Tibial nerve (tissue), 4 donors: ENCODE data around the gene HOXB8. TPM values are rescaled to one million over a fixed set of nuclear protein-coding genes. Genes with fewer than 3 reads are reported as not detected.

Experiments used
- DNase-seq, 2 donors: peaks; one replicate each; pipeline ENCODE4 v3.0.0-alpha.2; 2019; ENCODE audit warnings: low spot score in 2 of 2
- H3K27ac ChIP-seq, 4 donors: fragments of 200-600 bp; sonication (generic) in 3 of 4; one replicate each; pipeline ENCODE4 v1.5.1; 2017 to 2019; ENCODE audit warnings: mild to moderate bottlenecking in 1 of 4
- H3K27me3 ChIP-seq, 2 donors: fragments of 200-600 bp; sonication (generic) in 1 of 2; one replicate each; pipeline versions ENCODE4 v1.5.1 to v1.6.0; 2017 to 2019
- H3K36me3 ChIP-seq, 3 donors: fragments of 200-600 bp; sonication (generic); one replicate each; pipeline ENCODE4 v1.5.1; 2018 to 2019
- H3K4me1 ChIP-seq, 4 donors: fragments of 200-600 bp; sonication (generic) in 3 of 4; one replicate each; pipeline ENCODE4 v1.5.1; 2017 to 2019
- H3K4me3 ChIP-seq, 4 donors: fragments of 200-600 bp; sonication (generic) in 3 of 4; one replicate each; pipeline ENCODE4 v1.5.1; 2017 to 2019; ENCODE audit warnings: mild to moderate bottlenecking in 1 of 4, moderate library complexity in 1 of 4
- H3K9me3 ChIP-seq, 4 donors: fragments of 200-600 bp; sonication (generic) in 3 of 4; one replicate each; pipeline ENCODE4 v1.5.1; 2017 to 2019
- CTCF ChIP-seq, 5 experiments: fragments of 200-600 bp in 3 of 5; fragments of 450-650 bp in 2 of 5; sonication (generic) in 3 of 5; IDR thresholded peaks; one replicate each; pipeline ENCODE4 v1.5.1; 2016 to 2019; ENCODE audit warnings: antibody characterized with exemption in 5 of 5, mild to moderate bottlenecking in 3 of 5, moderate library complexity in 2 of 5
- EP300 ChIP-seq, 2 donors: sonication (generic); formaldehyde crosslinking; IDR thresholded peaks; one replicate each; pipeline ENCODE4 v1.6.1; 2017; ENCODE audit warnings: antibody characterized with exemption in 2 of 2, mild to moderate bottlenecking in 1 of 2
- POLR2A ChIP-seq, 2 donors: fragments of 450-650 bp; IDR thresholded peaks; one replicate each; pipeline ENCODE4 v1.6.1; 2017; ENCODE audit warnings: antibody characterized with exemption in 2 of 2, mild to moderate bottlenecking in 2 of 2, moderate library complexity in 2 of 2
- WGBS, 2 donors: methylation state at CpG; one replicate each; pipeline ENCODE4 v1.1.5; 2018; 5-methylcytosine and 5-hydroxymethylcytosine counted together
- small RNA-seq: library from RNA; depleted of rRNA; stranded (forward); fragments of <200 nt; gene quantifications from one replicate; pipeline ENCODE3, GENCODE V24; 2016
- total RNA-seq, 4 donors: library from RNA; depleted of rRNA; stranded (reverse); fragments of >200 nt; gene quantifications; one replicate each; pipeline ENCODE4 v1.1.0, GENCODE V29; 2016

HOXB8 gene
- total RNA-seq, 4 donors from 2014 or later: 0.66 to 0.90 TPM; not detected in 2

DNA sequence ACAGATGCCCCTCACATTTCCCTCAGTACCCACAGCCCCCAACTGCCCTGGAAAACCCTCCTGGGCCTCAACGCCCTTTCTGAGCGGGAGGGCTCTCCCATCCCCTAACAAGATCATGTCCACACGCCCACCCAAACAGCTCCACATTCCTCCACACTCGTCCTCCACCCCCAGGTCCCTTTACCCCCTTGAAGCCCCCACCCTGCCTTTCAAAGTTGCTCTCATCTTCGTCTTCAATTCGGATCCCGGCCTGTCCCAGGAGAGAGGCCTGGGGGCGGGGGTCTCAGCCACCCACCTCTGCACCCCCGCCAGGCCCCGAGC, 51.3 kb downstream of the HOXB8 start:
- H3K4me1 ChIP-seq: peaks cover 0 to 35% (median 14%) of the 10 kb centered on the region in 4 donors
- H3K27me3 ChIP-seq: peaks cover 0 to 98% of the 10 kb centered on the region in 2 donors
- H3K36me3 ChIP-seq: no peaks in the 10 kb centered on the region
- DNase-seq: no peak
- WGBS, 2 donors: 23 to 30% methylated on average over 9 to 10 of the region's 10 CpGs
- peak overlapping the region in 3 of 4 donors; percentile 31 to 49 (median 32) for H3K4me3 ChIP-seq
- no peaks in the 10 kb centered on the region for H3K9me3 ChIP-seq
- peak overlapping the region in 3 of 4 donors; percentile 19 to 65 (median 61) for H3K27ac ChIP-seq
- TF ChIP-seq CTCF (IDR thresholded peaks at IDR 0.05) (no peak), POLR2A (IDR thresholded peaks at IDR 0.05) (no peak), EP300 (IDR thresholded peaks at IDR 0.05) (no peak)

GRCh38 chr17:48563385-48563838, 51.7 kb downstream of the HOXB8 start:
- Histone ChIP-seq H3K4me1 (peaks cover 0 to 34% (median 14%) of the 10 kb centered on the region in 4 donors), H3K27ac (peak overlapping the region in 2 of 4 donors; percentile 61 to 65), H3K27me3 (peaks cover 0 to 98% of the 10 kb centered on the region in 2 donors), H3K4me3 (peak overlapping the region in 1 of 4 donors; percentile 31), H3K36me3 (no peaks in the 10 kb centered on the region), H3K9me3 (no peaks in the 10 kb centered on the region)
- DNase-seq: no peak
- 54 to 60% methylated on average over 6 of the region's 6 CpGs for WGBS, 2 donors
- no peak for TF ChIP-seq POLR2A (IDR thresholded peaks at IDR 0.05)
- TF ChIP-seq CTCF (IDR thresholded peaks at IDR 0.05): no peak
- no peak for TF ChIP-seq EP300 (IDR thresholded peaks at IDR 0.05)

GRCh38 chr17:48562934-48563333, 52.2 kb downstream of the HOXB8 start:
- no peak for TF ChIP-seq EP300 (IDR thresholded peaks at IDR 0.05)
- no peak for TF ChIP-seq CTCF (IDR thresholded peaks at IDR 0.05)
- no peak for TF ChIP-seq POLR2A (IDR thresholded peaks at IDR 0.05)
- no peak overlapping the region for H3K4me3 ChIP-seq
- H3K9me3 ChIP-seq: no peaks in the 10 kb centered on the region
- 57 to 65% methylated on average over 5 of the region's 5 CpGs for WGBS, 2 donors
- H3K4me1 ChIP-seq: peaks cover 0 to 35% (median 13%) of the 10 kb centered on the region in 4 donors
- H3K27ac ChIP-seq: no peak overlapping the region
- H3K36me3 ChIP-seq: no peaks in the 10 kb centered on the region
- DNase-seq: no peak
- peaks cover 0 to 98% of the 10 kb centered on the region in 2 donors for H3K27me3 ChIP-seq

Small RNAs within 50 kb of the gene (small RNA-seq; reads per million reads assigned to genes)
- gene MIR196A1: not detected

Other genes starting within 250 kb of the HOXB8 start
- 1 to 10 TPM in 3 of 4 donors, under 1 TPM in 1; 0.59 to 2.0 (median 1.3) TPM for gene SKAP1, start 185.1 kb downstream of the HOXB8 start, total RNA-seq
- not detected for gene HOXB1, start 84.3 kb downstream of the HOXB8 start, total RNA-seq
- 10 to 100 TPM in 3 of 4 donors, 1 to 10 TPM in 1; 6.9 to 29.3 (median 19.2) TPM for gene HOXB2, start 70.2 kb downstream of the HOXB8 start, total RNA-seq
- 1 to 10 TPM; 1.2 to 3.5 (median 2.0) TPM for gene HOXB4, start 36.9 kb downstream of the HOXB8 start, total RNA-seq
- gene HOXB3, start 25.1 kb downstream of the HOXB8 start, total RNA-seq: 10 to 100 TPM in 2 of 4 donors, 1 to 10 TPM in 2; 3.7 to 14.1 (median 9.4) TPM
- gene HOXB5, start 21.5 kb downstream of the HOXB8 start, total RNA-seq: 1 to 10 TPM in 2 of 4 donors, not detected in 2; 1.6 to 1.8 TPM
- 1 to 10 TPM in 3 of 4 donors, under 1 TPM in 1; 0.66 to 5.1 (median 2.9) TPM for gene HOXB6, start 10.3 kb downstream of the HOXB8 start, total RNA-seq
- gene HOXB7, start 4.3 kb downstream of the HOXB8 start, total RNA-seq: 1 to 10 TPM; 1.8 to 4.0 (median 2.3) TPM
- under 1 TPM in 2 of 4 donors, not detected in 2; 0.21 to 0.30 TPM for gene HOXB9, start 11.1 kb upstream of the HOXB8 start, total RNA-seq
- not detected for gene PRAC1, start 107.2 kb upstream of the HOXB8 start, total RNA-seq
- not detected for gene PRAC2, start 107.9 kb upstream of the HOXB8 start, total RNA-seq
- not detected for gene HOXB13, start 113.5 kb upstream of the HOXB8 start, total RNA-seq
- gene TTLL6, start 201.9 kb upstream of the HOXB8 start, total RNA-seq: 1 to 10 TPM in 2 of 4 donors, under 1 TPM in 2; 0.21 to 4.8 (median 0.99) TPM
- gene CALCOCO2, start 215.7 kb upstream of the HOXB8 start, total RNA-seq: 100 to 1,000 TPM; 167 to 302 (median 232) TPM